Upper lobe of left lung (tissue), 4 donors: Measurements from ENCODE around the gene ZNF558.

ENCODE experiments used
- CTCF ChIP-seq, 6 experiments: fragments of 450-650 bp in 4 of 6; fragments of 200-600 bp in 2 of 6; sonication (generic) in 2 of 6; IDR thresholded peaks; one replicate each; pipeline ENCODE4 v1.5.1; 2016 to 2019; ENCODE audit warnings: antibody characterized with exemption in 6 of 6
- EP300 ChIP-seq, 4 donors: sonication (generic); formaldehyde crosslinking; IDR thresholded peaks; one replicate each; pipeline ENCODE4 v1.5.1; 2017; ENCODE audit warnings: antibody characterized with exemption in 4 of 4, control low read depth in 2 of 4
- POLR2A ChIP-seq, 4 donors: fragments of 450-650 bp; IDR thresholded peaks; one replicate each; pipeline ENCODE4 v1.5.1; 2016 to 2017; ENCODE audit warnings: antibody characterized with exemption in 4 of 4, mild to moderate bottlenecking in 2 of 4
- POLR2AphosphoS5 ChIP-seq, 2 donors: sonication (generic); formaldehyde crosslinking; IDR thresholded peaks; one replicate each; pipeline ENCODE4 v1.5.1; 2017; ENCODE audit warnings: antibody characterized with exemption in 2 of 2

- TF ChIP-seq POLR2A (IDR thresholded peaks at IDR 0.05) = no peak
- TF ChIP-seq CTCF (IDR thresholded peaks at IDR 0.05) = no peak
- no peak for TF ChIP-seq EP300 (IDR thresholded peaks at IDR 0.05)
- TF ChIP-seq POLR2AphosphoS5 (IDR thresholded peaks at IDR 0.05) = no peak
Measured at GRCh38 chr19:8880868-8881488, 48.9 kb upstream of the ZNF558 start.
